Muscle layer of duodenum (tissue), 2 donors: ENCODE results near the gene PDXK.
A peak's percentile ranks its signal among the peaks of the same experiment; 100 is the strongest.

ENCODE experiments used
- H3K27ac ChIP-seq: one replicate; pipeline ENCODE4 v1.7.0; 2013; ENCODE audit warnings: mild to moderate bottlenecking, low read length
- H3K27me3 ChIP-seq: one replicate; pipeline ENCODE4 v1.7.0; 2013; ENCODE audit warnings: low read depth, mild to moderate bottlenecking, control low read depth, low read length
- H3K36me3 ChIP-seq, 2 donors: one replicate each; pipeline ENCODE4 v1.7.0; 2013; ENCODE audit warnings: low read length in 2 of 2, control low read depth in 1 of 2, mild to moderate bottlenecking in 1 of 2; ENCODE audit not compliant: insufficient read depth in 2 of 2, control insufficient read depth in 1 of 2
- H3K4me1 ChIP-seq, 2 donors: one replicate each; pipeline ENCODE4 v1.7.0; 2013; ENCODE audit warnings: low read length in 2 of 2, mild to moderate bottlenecking in 2 of 2, control low read depth in 1 of 2, moderate library complexity in 1 of 2; ENCODE audit not compliant: insufficient read depth in 2 of 2, control insufficient read depth in 1 of 2
- H3K4me3 ChIP-seq, 2 donors: one replicate each; pipeline ENCODE4 v1.7.0; 2013; ENCODE audit warnings: low read length in 2 of 2, low read depth in 1 of 2, mild to moderate bottlenecking in 1 of 2
- H3K9me3 ChIP-seq, 2 donors: one replicate each; pipeline ENCODE4 v1.7.0; 2013; ENCODE audit warnings: low read length in 2 of 2, control low read depth in 1 of 2, mild to moderate bottlenecking in 1 of 2; ENCODE audit not compliant: control insufficient read depth in 1 of 2
- donor health status: healthy.

PDXK gene

GRCh38 chr21:43781846-43782245 lies 62.9 kb downstream of the PDXK start:
- Histone ChIP-seq H3K4me3 (no peak overlapping the region), H3K36me3 (no peaks in the 10 kb centered on the region), H3K27me3 (no peaks in the 10 kb centered on the region), H3K9me3 (no peaks in the 10 kb centered on the region), H3K4me1 (no peaks in the 10 kb centered on the region), H3K27ac (no peak overlapping the region)

GRCh38 chr21:43782431-43783097 lies 63.6 kb downstream of the PDXK start:
- H3K36me3 ChIP-seq, result no peaks in the 10 kb centered on the region
- H3K27ac ChIP-seq, result no peak overlapping the region
- H3K4me1 ChIP-seq, result no peaks in the 10 kb centered on the region

GRCh38 chr21:43783098-43783700 lies 64.3 kb downstream of the PDXK start:
- Histone ChIP-seq H3K36me3 (no peaks in the 10 kb centered on the region), H3K27ac (no peak overlapping the region), H3K4me1 (no peaks in the 10 kb centered on the region), H3K9me3 (no peaks in the 10 kb centered on the region), H3K4me3 (no peak overlapping the region), H3K27me3 (no peaks in the 10 kb centered on the region)

More at GRCh38 chr21:43782431-43783097, 63.6 kb downstream of the PDXK start:
- no peaks in the 10 kb centered on the region for H3K27me3 ChIP-seq
- H3K4me3 ChIP-seq, result no peak overlapping the region
- H3K9me3 ChIP-seq, result no peaks in the 10 kb centered on the region

- H3K27me3 ChIP-seq, result no peaks in the 10 kb centered on the region
- no peak overlapping the region for H3K4me3 ChIP-seq
- no peaks in the 10 kb centered on the region for H3K36me3 ChIP-seq
- no peaks in the 10 kb centered on the region for H3K9me3 ChIP-seq
- H3K27ac ChIP-seq, result no peak overlapping the region
- H3K4me1 ChIP-seq, result peaks cover under 1 to 3% of the 10 kb centered on the region in 2 donors
Measured at GRCh38 chr21:43785134-43785533, 66.2 kb downstream of the PDXK start.

GRCh38 chr21:43786300-43786806 lies 67.4 kb downstream of the PDXK start:
- Histone ChIP-seq H3K36me3 (no peaks in the 10 kb centered on the region), H3K27me3 (no peaks in the 10 kb centered on the region), H3K4me3 (no peak overlapping the region), H3K4me1 (peaks cover 3 to 15% of the 10 kb centered on the region in 2 donors), H3K9me3 (no peaks in the 10 kb centered on the region), H3K27ac (no peak overlapping the region)

- Histone ChIP-seq H3K36me3 (peaks cover 3 to 5% of the 10 kb centered on the region in 2 donors), H3K9me3 (no peaks in the 10 kb centered on the region), H3K27ac (no peak overlapping the region), H3K4me3 (no peak overlapping the region), H3K27me3 (no peaks in the 10 kb centered on the region), H3K4me1 (peaks cover 3 to 16% of the 10 kb centered on the region in 2 donors)
Measured at GRCh38 chr21:43786807-43787440, 68.0 kb downstream of the PDXK start.

- peaks cover 3 to 16% of the 10 kb centered on the region in 2 donors for H3K4me1 ChIP-seq
- H3K4me3 ChIP-seq, result peak within 1 kb of the TSS; percentile 84 to 91
- no peaks in the 10 kb centered on the region for H3K27me3 ChIP-seq
- H3K9me3 ChIP-seq, result no peaks in the 10 kb centered on the region
- peak within 1 kb of the TSS; percentile 31 for H3K27ac ChIP-seq
- H3K36me3 ChIP-seq, result peaks cover 21 to 30% of the 10 kb centered on the region in 2 donors
Measured at GRCh38 chr21:43789276-43790009, 70.5 kb downstream of the PDXK start, which contains the start of gene RRP1. Gene RRP1 (plus strand): TSS chr21:43789577. CDS start chr21:43789630, 53 bp downstream.

GRCh38 chr21:43790010-43790524 lies 71.1 kb downstream of the PDXK start:
- no peaks in the 10 kb centered on the region for H3K27me3 ChIP-seq
- peak overlapping the region; percentile 31 for H3K27ac ChIP-seq
- H3K36me3 ChIP-seq, result peaks cover 23 to 33% of the 10 kb centered on the region in 2 donors

GRCh38 chr21:43792406-43792805 lies 73.5 kb downstream of the PDXK start:
- no peaks in the 10 kb centered on the region for H3K9me3 ChIP-seq
- H3K27ac ChIP-seq, result no peak overlapping the region
- H3K4me1 ChIP-seq, result peaks cover 3 to 16% of the 10 kb centered on the region in 2 donors
- H3K4me3 ChIP-seq, result no peak overlapping the region
- peaks cover 37 to 57% of the 10 kb centered on the region in 2 donors for H3K36me3 ChIP-seq
- no peaks in the 10 kb centered on the region for H3K27me3 ChIP-seq

More at GRCh38 chr21:43790010-43790524, 71.1 kb downstream of the PDXK start:
- Histone ChIP-seq H3K9me3 (no peaks in the 10 kb centered on the region), H3K4me1 (peaks cover 3 to 16% of the 10 kb centered on the region in 2 donors), H3K4me3 (peak overlapping the region; percentile 84 to 91)

- no peak overlapping the region for H3K4me3 ChIP-seq
- H3K27ac ChIP-seq, result no peak overlapping the region
- no peaks in the 10 kb centered on the region for H3K27me3 ChIP-seq
- peaks cover 3 to 16% of the 10 kb centered on the region in 2 donors for H3K4me1 ChIP-seq
- H3K9me3 ChIP-seq, result no peaks in the 10 kb centered on the region
- peaks cover 40 to 65% of the 10 kb centered on the region in 2 donors for H3K36me3 ChIP-seq
Measured at GRCh38 chr21:43793243-43793642, 74.3 kb downstream of the PDXK start.
